ENCODE measurements around the gene LANCL3.
A peak's percentile ranks its signal among the peaks of the same experiment; 100 is the strongest.
"Not testable (repeated sequence)": the region's sequence is repeated elsewhere in the genome, so short reads cannot be mapped to it uniquely, and the experiment has no call there.

Gene LANCL3

GRCh38 chrX:37571426-37572107 is at the start of gene LANCL3:
Gene LANCL3 (plus strand): TSS chrX:37571661. CDS start chrX:37571871, 210 bp downstream.
- DNase-seq (ENCODE audit: low spot score): not testable (repeated sequence)

- not testable (repeated sequence) for DNase-seq (ENCODE audit: low spot score)
Measured at GRCh38 chrX:37523673-37524072, 47.8 kb upstream of the LANCL3 start.

GRCh38 chrX:37541991-37542390 is 29.5 kb upstream of the LANCL3 start:
- DNase-seq (ENCODE audit: low spot score): no peak

- no peak for DNase-seq (ENCODE audit: low spot score)
Measured at GRCh38 chrX:37542791-37543190, 28.7 kb upstream of the LANCL3 start.

- no peak for DNase-seq (ENCODE audit: low spot score)
Measured at GRCh38 chrX:37543324-37543723, 28.1 kb upstream of the LANCL3 start.

- not testable (repeated sequence) for DNase-seq (ENCODE audit: low spot score)
Measured at GRCh38 chrX:37544531-37544930, 26.9 kb upstream of the LANCL3 start.

- DNase-seq (ENCODE audit: low spot score): no peak
Measured at GRCh38 chrX:37545066-37545465, 26.4 kb upstream of the LANCL3 start.

- DNase-seq (ENCODE audit: low spot score): not testable (repeated sequence)
Measured at GRCh38 chrX:37549619-37550018, 21.8 kb upstream of the LANCL3 start.

GRCh38 chrX:37553476-37553875 is 18.0 kb upstream of the LANCL3 start:
- no peak for DNase-seq (ENCODE audit: low spot score)

GRCh38 chrX:37565254-37565653 is 6.2 kb upstream of the LANCL3 start:
- DNase-seq (ENCODE audit: low spot score): not testable (repeated sequence)

- not testable (repeated sequence) for DNase-seq (ENCODE audit: low spot score)
Measured at GRCh38 chrX:37570349-37570748, 1.1 kb upstream of the LANCL3 start.

GRCh38 chrX:37572108-37572587 is 687 bp downstream of the LANCL3 start:
- not testable (repeated sequence) for DNase-seq (ENCODE audit: low spot score)

- not testable (repeated sequence) for DNase-seq (ENCODE audit: low spot score)
Measured at GRCh38 chrX:37573121-37573520, 1.7 kb downstream of the LANCL3 start.

GRCh38 chrX:37578045-37578444 is 6.6 kb downstream of the LANCL3 start:
- no peak for DNase-seq (ENCODE audit: low spot score)

GRCh38 chrX:37580080-37580479 is 8.6 kb downstream of the LANCL3 start:
- no peak for DNase-seq (ENCODE audit: low spot score)

- not testable (repeated sequence) for DNase-seq (ENCODE audit: low spot score)
Measured at GRCh38 chrX:37587337-37587736, 15.9 kb downstream of the LANCL3 start.

- no peak for DNase-seq (ENCODE audit: low spot score)
Measured at GRCh38 chrX:37590047-37590446, 18.6 kb downstream of the LANCL3 start.

GRCh38 chrX:37594755-37595382 is 23.4 kb downstream of the LANCL3 start:
- no peak for DNase-seq (ENCODE audit: low spot score)

GRCh38 chrX:37599729-37600128 is 28.3 kb downstream of the LANCL3 start:
- DNase-seq (ENCODE audit: low spot score): no peak

GRCh38 chrX:37603938-37604409 is 32.5 kb downstream of the LANCL3 start:
- DNase-seq (ENCODE audit: low spot score): peak; percentile 1

- DNase-seq (ENCODE audit: low spot score): no peak
Measured at GRCh38 chrX:37607243-37607642, 35.8 kb downstream of the LANCL3 start.

GRCh38 chrX:37608156-37608555 is 36.7 kb downstream of the LANCL3 start:
- no peak for DNase-seq (ENCODE audit: low spot score)

- DNase-seq (ENCODE audit: low spot score): no peak
Measured at GRCh38 chrX:37609727-37610126, 38.3 kb downstream of the LANCL3 start.

Measured in globus pallidus (tissue), 1 donor.